Testis (tissue), 2 donors: Measurements from ENCODE around the gene FYTTD1.

Experiments used
- POLR2A ChIP-seq: fragments of 450-650 bp; IDR thresholded peaks from one replicate; pipeline ENCODE4 v1.6.1; 2017; ENCODE audit warnings: antibody characterized with exemption, mild to moderate bottlenecking, moderate library complexity
- TF ChIP-seq, protein P1 (sequence below), 3 experiments: fragments of 450-650 bp in 2 of 3; fragments of 200-600 bp in 1 of 3; sonication (generic) in 1 of 3; IDR thresholded peaks; one replicate each; pipeline ENCODE4 v1.5.1; 2016 to 2019; ENCODE audit warnings: antibody characterized with exemption in 3 of 3, mild to moderate bottlenecking in 2 of 3, moderate library complexity in 1 of 3

DNA sequence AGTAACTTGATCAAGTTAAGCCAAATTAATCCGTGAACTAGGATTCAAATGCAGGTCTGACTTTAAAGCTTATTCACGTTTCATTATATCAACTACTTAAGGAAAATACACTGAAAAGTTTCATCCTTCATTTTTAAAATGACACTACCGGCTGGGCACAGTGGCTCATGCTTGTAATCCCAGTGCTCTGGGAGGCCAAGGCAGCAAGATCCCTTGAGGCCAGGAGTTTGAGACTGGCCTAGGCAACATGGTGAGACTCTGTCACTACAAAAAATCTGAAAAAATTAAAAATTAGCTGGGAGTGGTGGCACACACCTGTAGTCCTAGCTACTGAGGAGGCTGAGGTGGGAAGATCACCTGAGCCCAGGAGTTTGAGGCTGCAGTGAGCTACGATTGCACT is 16.6 kb upstream of the FYTTD1 start:
- TF ChIP-seq POLR2A, result no peak
- TF ChIP-seq, protein P1, sequence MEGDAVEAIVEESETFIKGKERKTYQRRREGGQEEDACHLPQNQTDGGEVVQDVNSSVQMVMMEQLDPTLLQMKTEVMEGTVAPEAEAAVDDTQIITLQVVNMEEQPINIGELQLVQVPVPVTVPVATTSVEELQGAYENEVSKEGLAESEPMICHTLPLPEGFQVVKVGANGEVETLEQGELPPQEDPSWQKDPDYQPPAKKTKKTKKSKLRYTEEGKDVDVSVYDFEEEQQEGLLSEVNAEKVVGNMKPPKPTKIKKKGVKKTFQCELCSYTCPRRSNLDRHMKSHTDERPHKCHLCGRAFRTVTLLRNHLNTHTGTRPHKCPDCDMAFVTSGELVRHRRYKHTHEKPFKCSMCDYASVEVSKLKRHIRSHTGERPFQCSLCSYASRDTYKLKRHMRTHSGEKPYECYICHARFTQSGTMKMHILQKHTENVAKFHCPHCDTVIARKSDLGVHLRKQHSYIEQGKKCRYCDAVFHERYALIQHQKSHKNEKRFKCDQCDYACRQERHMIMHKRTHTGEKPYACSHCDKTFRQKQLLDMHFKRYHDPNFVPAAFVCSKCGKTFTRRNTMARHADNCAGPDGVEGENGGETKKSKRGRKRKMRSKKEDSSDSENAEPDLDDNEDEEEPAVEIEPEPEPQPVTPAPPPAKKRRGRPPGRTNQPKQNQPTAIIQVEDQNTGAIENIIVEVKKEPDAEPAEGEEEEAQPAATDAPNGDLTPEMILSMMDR (IDR thresholded peaks at IDR 0.05), result no peak
